ENCODE results near the gene SCN9A.

SCN9A gene

GRCh38 chr2:166180951-166181812, 194.6 kb downstream of the SCN9A start:
- DNase-seq (ENCODE audit: low read depth in 2 of 2): peak in 1 of 2 donors; percentile 9

DNA sequence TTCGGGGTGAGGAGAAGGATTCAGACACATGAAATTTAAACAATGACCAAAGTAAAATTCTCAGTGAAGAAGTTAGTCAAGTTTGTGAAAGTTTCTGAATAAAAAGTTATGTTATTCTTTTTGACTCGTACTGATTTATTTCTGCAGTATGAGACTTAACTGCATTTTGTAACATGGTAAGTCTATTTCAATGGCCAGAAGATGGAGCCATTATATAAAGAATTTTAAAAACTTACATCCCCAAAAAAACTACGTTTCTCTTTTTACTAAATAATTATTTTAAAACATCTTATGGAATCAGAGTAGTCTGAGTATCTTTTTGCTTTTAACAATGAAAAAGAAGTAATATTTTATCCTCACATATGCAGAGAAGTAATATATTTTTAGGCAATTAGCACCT, 196.5 kb downstream of the SCN9A start:
- no peak for DNase-seq (ENCODE audit: low read depth in 2 of 2)

GRCh38 chr2:166173263-166173662, 202.5 kb downstream of the SCN9A start:
- no peak for DNase-seq (ENCODE audit: low read depth in 2 of 2)

GRCh38 chr2:166171216-166171615, 204.5 kb downstream of the SCN9A start:
- no peak for DNase-seq (ENCODE audit: low read depth in 2 of 2)

DNA sequence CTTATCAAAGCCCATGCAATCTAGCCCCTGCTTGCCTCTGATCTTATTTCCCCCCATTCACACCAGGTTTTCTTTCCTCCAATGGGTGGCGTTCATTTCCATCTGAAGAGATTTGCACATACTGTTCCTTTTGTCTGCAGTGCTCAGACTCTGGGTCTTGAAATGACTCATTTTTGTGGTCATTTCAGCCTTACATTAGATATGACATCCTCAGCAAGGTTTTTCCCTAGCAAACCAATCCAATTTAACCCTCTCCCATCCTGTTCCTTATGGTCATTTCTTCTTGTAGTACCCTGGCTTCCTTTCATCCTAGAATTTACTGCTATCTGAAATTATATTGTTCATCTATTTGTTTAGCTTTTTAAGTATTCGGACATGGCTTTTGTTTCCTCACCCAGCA, 205.4 kb downstream of the SCN9A start:
- no peak for DNase-seq (ENCODE audit: low read depth in 2 of 2)

DNA sequence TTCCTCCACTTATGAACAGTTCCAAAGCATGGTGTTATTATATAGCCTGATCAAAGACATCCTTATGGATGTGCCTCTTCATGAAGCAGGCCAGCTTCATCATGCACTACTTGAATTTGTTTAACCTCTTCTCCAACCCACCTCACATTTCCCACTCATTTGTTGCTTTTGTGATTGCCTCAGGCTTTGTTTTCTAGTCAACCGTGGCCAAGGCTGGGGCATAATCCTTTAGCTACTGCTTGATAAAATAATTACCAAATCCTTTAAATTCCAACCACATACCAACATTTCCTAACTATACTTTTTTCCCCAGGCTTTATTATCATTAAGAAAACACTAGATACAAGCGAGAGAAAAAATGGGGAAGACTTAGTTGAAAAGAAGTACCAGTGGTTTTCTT, 208.3 kb downstream of the SCN9A start:
- DNase-seq (ENCODE audit: low read depth in 2 of 2): no peak

DNA sequence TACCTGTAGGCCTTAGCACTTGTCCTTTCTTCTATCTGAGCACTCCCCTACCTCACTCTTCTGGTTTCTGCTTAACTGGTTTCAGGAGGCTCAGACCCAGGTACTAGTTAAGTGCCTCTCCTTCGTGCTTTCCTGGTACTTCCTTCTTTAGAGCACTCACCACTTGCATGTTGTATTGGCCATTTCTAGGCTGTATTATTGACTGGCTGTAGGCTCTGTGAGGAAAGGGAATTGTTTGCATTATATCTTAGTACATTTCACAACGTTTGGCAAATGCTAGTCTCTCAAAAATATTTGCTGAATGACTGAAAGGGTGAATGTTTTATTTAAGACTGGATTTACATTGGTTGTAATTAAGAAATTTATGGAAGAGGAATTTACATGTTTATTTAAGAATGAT, 212.0 kb downstream of the SCN9A start:
- no peak for DNase-seq (ENCODE audit: low read depth in 2 of 2)

GRCh38 chr2:166158546-166158945, 217.2 kb downstream of the SCN9A start:
- no peak for DNase-seq (ENCODE audit: low read depth in 2 of 2)

- DNase-seq (ENCODE audit: low read depth in 2 of 2): no peak
Measured at GRCh38 chr2:166157578-166157977, 218.2 kb downstream of the SCN9A start.

DNA sequence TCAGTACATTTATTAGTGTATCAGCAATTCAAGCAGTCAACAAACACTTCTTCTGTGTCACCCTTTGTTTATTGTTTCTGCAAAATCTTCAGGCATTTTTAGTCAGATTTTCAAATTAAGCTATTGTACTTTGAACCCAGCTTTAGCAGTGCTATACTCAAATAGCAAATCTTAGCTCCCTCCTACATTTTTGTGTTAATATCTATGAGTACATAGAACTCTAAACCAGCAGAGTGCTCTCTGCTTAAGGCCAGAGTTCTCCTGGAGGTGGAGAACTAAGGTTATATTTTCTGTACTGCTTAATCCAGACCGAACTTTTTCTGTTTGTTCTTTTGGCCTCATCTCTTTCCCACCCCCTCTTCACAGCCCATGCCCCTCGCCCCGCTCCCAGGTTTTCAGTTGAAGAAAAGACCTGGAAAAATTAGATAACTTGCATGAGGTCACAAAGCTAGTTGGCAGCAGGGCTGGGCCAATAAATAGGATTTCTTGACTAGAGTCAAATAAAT, 218.7 kb downstream of the SCN9A start:
- no peak for DNase-seq (ENCODE audit: low read depth in 2 of 2)

DNA sequence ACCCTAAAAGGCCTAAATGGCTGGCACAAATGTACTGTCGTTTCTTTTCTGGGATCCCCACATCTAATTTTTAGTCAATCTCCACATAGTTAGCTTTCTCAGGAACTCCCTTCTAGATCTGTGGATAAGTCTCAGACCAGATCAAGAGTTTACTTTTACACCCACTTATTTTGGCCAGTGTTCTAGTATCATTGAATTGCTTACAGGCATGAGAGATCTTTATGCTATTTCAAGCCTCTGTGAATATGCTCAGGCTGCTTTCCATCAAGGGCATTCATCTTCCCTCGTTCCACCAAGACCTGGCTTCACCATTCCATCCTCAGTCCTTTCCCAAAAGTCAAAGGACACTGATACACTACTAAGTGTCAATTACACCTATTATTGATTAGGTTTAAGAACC, 220.2 kb downstream of the SCN9A start:
- no peak for DNase-seq (ENCODE audit: low read depth in 2 of 2)

GRCh38 chr2:166154685-166155338, 220.9 kb downstream of the SCN9A start:
- no peak for DNase-seq (ENCODE audit: low read depth in 2 of 2)

GRCh38 chr2:166152064-166152463, 223.7 kb downstream of the SCN9A start:
- DNase-seq (ENCODE audit: low read depth in 2 of 2): no peak

DNA sequence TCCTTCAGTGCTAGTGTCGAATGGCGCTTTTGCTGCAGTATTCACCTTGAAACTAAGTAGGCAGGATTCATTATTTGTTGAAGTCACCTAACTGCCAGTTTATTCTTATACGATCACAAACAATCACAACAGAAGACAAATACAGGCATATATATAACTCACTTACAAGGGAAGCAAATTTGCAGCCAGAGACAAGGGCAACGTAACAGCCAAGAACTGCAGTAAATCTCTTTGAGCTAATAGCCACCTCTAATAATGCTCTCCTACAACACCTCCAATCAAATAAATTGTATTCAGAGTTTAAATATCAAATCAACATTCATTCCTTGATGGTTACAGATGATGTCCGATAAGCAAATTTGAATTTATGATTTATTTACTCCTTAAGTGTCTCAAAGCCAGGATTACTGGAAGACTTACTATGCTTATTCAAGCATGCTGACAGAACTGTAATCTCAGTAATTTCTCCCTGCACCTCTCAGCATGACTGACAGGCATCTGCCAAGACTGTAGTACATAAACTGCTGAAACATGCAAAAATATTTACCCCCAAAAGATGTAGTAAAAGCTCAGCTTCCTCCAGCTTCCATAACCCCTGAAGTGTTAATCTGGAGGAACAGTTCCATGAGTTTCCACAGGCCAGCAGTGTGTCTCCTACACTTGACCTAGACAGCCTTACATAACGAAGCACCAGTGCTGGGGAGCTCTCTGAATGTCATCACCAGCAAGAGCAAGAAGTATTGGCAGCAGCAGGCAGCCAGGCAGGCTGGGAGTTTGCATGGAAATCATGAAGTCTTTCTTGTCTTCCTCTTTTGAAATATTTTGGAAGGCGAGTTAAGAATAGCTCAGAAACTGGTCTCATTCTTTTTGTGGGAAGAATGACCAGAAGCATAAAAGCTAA, 227.0 kb downstream of the SCN9A start:
- DNase-seq (ENCODE audit: low read depth in 2 of 2): no peak

DNA sequence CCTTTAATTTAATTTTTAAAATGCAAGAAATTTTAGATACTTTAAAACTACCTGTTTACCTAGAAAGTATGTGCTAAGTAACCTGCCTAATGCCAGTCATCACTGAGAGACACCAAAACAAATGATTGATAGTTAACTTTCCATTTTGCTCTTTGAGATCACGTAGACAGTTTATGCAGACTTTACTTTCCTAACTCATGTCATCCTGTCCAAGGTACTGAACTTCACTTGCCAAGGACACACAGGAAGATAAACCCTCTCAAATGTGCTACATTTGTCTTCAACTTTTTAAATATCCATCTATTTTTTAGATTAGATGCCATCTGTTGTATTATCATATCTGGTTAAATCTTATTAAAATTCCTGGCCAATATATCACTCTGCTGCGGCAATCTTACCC, 227.9 kb downstream of the SCN9A start:
- no peak for DNase-seq (ENCODE audit: low read depth in 2 of 2)

Data from stimulated activated CD4-positive, alpha-beta T cell treated with anti-CD3 and anti-CD28 coated beads, Interleukin-15, amount 100 ng/mL, for 48 hours (primary cell).